Stimulated activated naive B cell treated with anti-CD40 and anti-IgM and Interleukin-4, amounts not matched to agents 10 μg/mL and 1 μg/mL and 100 μg/mL, for 72 hours (primary cell): ENCODE results near the gene IDH3A.

Source experiments
- ATAC-seq, 2 donors: fragments of 150-1000 bp; cut with Tn5 transposase; replicated peaks; 2 replicates each; pipeline ENCODE4 v1.10.0; 2021; ENCODE audit warnings: moderate library complexity in 1 of 2
- DNase-seq: peaks from one replicate; pipeline ENCODE4 v3.0.0; 2021
- H3K27ac Mint-ChIP-seq: one replicate; pipeline ENCODE4 v1.8.0; 2022; ENCODE audit warnings: mild to moderate bottlenecking, mixed read lengths
- H3K27me3 Mint-ChIP-seq, 2 donors: one replicate each; pipeline ENCODE4 v1.8.0; 2022; ENCODE audit warnings: mixed read lengths in 2 of 2
- H3K36me3 Mint-ChIP-seq, 2 donors: one replicate each; pipeline ENCODE4 v1.8.0; 2022; ENCODE audit warnings: mixed read lengths in 2 of 2, mild to moderate bottlenecking in 1 of 2
- H3K4me1 Mint-ChIP-seq, 2 donors: one replicate each; pipeline ENCODE4 v1.8.0; 2022; ENCODE audit warnings: mixed read lengths in 2 of 2, mild to moderate bottlenecking in 1 of 2
- H3K4me3 Mint-ChIP-seq, 2 donors: one replicate each; pipeline ENCODE4 v1.8.0; 2022; ENCODE audit warnings: mild to moderate bottlenecking in 2 of 2, mixed read lengths in 2 of 2, moderate library complexity in 1 of 2
- H3K9me3 Mint-ChIP-seq, 2 donors: one replicate each; pipeline ENCODE4 v1.8.0; 2022; ENCODE audit warnings: mixed read lengths in 2 of 2, mild to moderate bottlenecking in 1 of 2

The IDH3A gene

DNA sequence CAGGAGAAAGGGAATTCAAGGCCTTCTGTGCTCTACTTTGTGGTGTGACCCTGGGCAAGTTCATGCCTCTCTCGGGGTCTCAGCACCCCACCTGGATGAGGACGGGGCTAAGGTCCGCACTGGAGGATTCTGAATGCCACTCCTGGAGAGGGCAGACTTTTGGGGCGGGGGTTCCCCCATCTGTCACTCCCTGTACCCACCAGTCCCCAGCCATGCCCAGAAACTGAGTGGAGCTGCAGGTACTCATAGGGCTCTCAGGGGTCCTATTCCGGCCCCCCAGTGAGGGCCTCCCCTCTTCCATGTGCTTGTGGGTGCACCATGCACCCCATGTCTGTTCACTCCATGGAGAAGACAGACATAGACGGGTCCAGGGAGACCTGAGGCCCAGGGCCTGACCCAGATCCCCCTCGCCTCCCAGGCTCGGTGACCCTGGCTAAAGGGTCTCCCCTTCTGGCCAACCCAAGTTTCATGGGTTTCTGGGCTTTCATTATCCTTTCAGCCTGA, 59.2 kb downstream of the IDH3A start:
- DNase-seq (no peak), ATAC-seq (no peak)
- H3K4me3 Mint-ChIP-seq = no peak overlapping the region
- no peaks in the 10 kb centered on the region for H3K9me3 Mint-ChIP-seq
- H3K36me3 Mint-ChIP-seq = no peaks in the 10 kb centered on the region
- no peaks in the 10 kb centered on the region for H3K4me1 Mint-ChIP-seq
- no peak overlapping the region for H3K27ac Mint-ChIP-seq
- peaks cover 10 to 12% of the 10 kb centered on the region in 2 donors for H3K27me3 Mint-ChIP-seq

GRCh38 chr15:78208887-78209645, 59.9 kb downstream of the IDH3A start:
- Mint-ChIP-seq H3K27me3 (peaks cover 10 to 12% of the 10 kb centered on the region in 2 donors), H3K4me3 (no peak overlapping the region), H3K4me1 (no peaks in the 10 kb centered on the region), H3K9me3 (no peaks in the 10 kb centered on the region), H3K36me3 (no peaks in the 10 kb centered on the region), H3K27ac (no peak overlapping the region)
- DNase-seq (no peak), ATAC-seq (no peak)

GRCh38 chr15:78209646-78210348, 60.6 kb downstream of the IDH3A start:
- H3K9me3 Mint-ChIP-seq = no peaks in the 10 kb centered on the region
- H3K4me1 Mint-ChIP-seq = no peaks in the 10 kb centered on the region
- no peak for ATAC-seq
- no peaks in the 10 kb centered on the region for H3K36me3 Mint-ChIP-seq
- H3K27me3 Mint-ChIP-seq = peaks cover 11 to 12% of the 10 kb centered on the region in 2 donors
- no peak overlapping the region for H3K27ac Mint-ChIP-seq
- no peak for DNase-seq
- H3K4me3 Mint-ChIP-seq = no peak overlapping the region

DNA sequence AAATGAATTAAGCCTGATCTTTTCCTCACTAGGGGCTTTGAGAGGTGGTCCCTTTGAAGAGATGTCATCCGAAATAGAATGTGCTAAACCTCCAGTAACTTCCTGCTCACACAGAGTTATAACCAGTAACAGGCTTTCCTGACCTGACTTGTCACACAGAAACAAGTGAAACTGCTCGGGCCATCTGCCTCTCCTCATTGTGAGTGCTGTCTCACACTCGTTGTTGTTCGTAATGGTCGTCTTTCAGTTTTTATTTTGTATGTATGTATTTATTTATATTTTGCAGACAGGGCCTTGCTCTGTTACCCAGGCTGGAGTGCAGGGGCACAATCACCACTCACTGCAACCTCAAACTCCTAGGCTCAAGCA, 61.2 kb downstream of the IDH3A start:
- Mint-ChIP-seq H3K27ac (no peak overlapping the region), H3K4me1 (no peaks in the 10 kb centered on the region), H3K27me3 (peaks cover 14 to 17% of the 10 kb centered on the region in 2 donors), H3K4me3 (no peak overlapping the region), H3K36me3 (no peaks in the 10 kb centered on the region), H3K9me3 (no peaks in the 10 kb centered on the region)
- DNase-seq (no peak), ATAC-seq (no peak)

- H3K36me3 Mint-ChIP-seq = no peaks in the 10 kb centered on the region
- H3K9me3 Mint-ChIP-seq = no peaks in the 10 kb centered on the region
- no peak overlapping the region for H3K4me3 Mint-ChIP-seq
- no peak overlapping the region for H3K27ac Mint-ChIP-seq
- ATAC-seq = no peak
- no peaks in the 10 kb centered on the region for H3K4me1 Mint-ChIP-seq
- no peak for DNase-seq
- peaks cover 14 to 20% of the 10 kb centered on the region in 2 donors for H3K27me3 Mint-ChIP-seq
Measured at GRCh38 chr15:78211189-78211921, 62.2 kb downstream of the IDH3A start.

GRCh38 chr15:78212008-78212407, 62.8 kb downstream of the IDH3A start:
- Mint-ChIP-seq H3K36me3 (no peaks in the 10 kb centered on the region), H3K4me3 (no peak overlapping the region), H3K27me3 (peaks cover 14 to 25% of the 10 kb centered on the region in 2 donors), H3K27ac (no peak overlapping the region), H3K9me3 (no peaks in the 10 kb centered on the region), H3K4me1 (no peaks in the 10 kb centered on the region)
- DNase-seq (no peak), ATAC-seq (no peak)

DNA sequence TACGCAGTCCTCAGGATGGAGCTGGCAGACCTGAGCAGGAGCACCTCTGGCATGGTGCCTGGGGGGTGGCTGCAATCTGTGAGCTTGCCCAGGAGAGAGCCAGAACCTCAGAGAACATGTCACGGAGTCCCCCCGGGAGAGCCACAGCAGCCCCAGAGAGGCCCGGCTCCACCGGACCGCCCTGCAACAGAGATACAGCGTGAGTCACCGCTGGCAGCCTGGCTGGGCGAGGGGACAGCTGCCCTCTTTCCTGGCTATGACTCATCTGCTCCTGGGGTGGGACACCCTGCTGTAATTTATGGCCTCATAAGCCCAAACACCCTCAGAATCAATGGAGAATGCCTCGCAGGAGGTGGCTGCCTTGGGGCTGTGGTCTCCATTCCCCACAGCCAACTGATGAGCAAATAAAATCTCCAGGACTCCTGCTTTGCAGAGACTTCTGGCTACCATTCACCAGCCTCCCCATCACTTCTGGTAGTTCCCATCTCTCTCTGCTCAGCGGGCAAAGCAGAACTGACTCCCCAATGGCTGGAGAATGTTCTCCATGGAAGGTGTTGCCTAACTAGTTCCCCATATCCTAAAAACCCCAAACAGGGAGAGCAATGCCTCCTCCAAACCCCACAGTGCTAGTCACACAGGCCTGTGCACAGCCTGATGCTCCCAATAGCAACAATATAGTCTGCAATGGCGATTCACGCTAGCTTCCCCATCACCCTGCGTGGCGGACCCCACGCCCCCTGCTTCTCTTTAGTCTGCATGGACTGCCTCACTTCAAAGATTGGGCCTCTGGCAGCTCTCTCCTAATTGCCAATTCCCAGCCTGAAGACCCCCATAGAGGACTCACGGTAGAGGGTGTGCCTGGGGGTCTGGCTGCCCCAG, 63.6 kb downstream of the IDH3A start:
- Mint-ChIP-seq H3K4me3 (no peak overlapping the region), H3K27me3 (peaks cover 14 to 25% of the 10 kb centered on the region in 2 donors), H3K4me1 (no peaks in the 10 kb centered on the region), H3K36me3 (no peaks in the 10 kb centered on the region), H3K27ac (no peak overlapping the region), H3K9me3 (no peaks in the 10 kb centered on the region)
- DNase-seq (no peak), ATAC-seq (no peak)

DNA sequence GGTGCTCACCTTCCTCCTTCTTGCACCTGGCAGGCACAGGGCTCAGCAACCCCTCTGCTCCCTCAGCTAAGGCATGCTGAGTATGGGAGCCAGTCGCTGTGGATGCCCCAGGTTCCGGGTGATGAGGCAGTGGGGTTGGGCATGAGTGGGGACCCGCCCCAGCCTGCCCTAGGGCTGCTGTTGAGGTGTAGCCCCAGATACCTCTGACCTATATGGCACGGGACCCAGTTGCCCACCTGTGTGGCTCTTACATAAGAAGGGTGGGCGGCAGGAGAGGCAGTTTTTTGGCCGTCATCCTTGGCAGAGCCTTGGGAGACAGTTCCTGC, 64.2 kb downstream of the IDH3A start:
- Mint-ChIP-seq H3K36me3 (no peaks in the 10 kb centered on the region), H3K4me1 (no peaks in the 10 kb centered on the region), H3K4me3 (no peak overlapping the region), H3K9me3 (no peaks in the 10 kb centered on the region), H3K27ac (no peak overlapping the region), H3K27me3 (peaks cover 14 to 25% of the 10 kb centered on the region in 2 donors)
- no peak for ATAC-seq
- DNase-seq = no peak

DNA sequence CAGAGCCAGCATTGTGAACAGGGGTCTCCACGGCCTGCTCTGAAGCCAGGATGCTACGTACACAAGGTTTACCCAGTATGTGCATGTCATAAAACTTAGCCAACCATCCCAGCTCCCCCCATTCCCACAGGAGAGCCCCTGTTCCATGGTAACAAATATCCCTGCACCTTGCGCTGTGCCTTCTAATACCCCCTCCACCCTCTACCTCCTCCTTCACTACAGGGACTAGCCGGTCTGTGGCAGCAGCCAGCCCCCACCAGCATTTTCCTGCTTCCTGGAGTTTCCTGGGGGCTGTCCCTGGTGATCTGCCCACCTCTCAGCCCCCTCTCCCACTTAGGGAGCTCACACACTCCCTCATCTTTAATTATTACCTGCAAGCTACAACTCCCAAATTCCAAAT, 64.8 kb downstream of the IDH3A start:
- Mint-ChIP-seq H3K4me3 (no peak overlapping the region), H3K4me1 (no peaks in the 10 kb centered on the region), H3K27me3 (peaks cover 14 to 25% of the 10 kb centered on the region in 2 donors), H3K36me3 (no peaks in the 10 kb centered on the region), H3K9me3 (no peaks in the 10 kb centered on the region), H3K27ac (no peak overlapping the region)
- ATAC-seq (no peak), DNase-seq (no peak)

GRCh38 chr15:78216276-78217104, 67.3 kb downstream of the IDH3A start:
- no peak for DNase-seq
- Mint-ChIP-seq H3K4me1 (no peaks in the 10 kb centered on the region), H3K27ac (no peak overlapping the region), H3K27me3 (peaks cover 14 to 32% of the 10 kb centered on the region in 2 donors), H3K4me3 (no peak overlapping the region), H3K9me3 (no peaks in the 10 kb centered on the region), H3K36me3 (no peaks in the 10 kb centered on the region)
- no peak for ATAC-seq

GRCh38 chr15:78220713-78221112, 71.6 kb downstream of the IDH3A start:
- ATAC-seq (no peak), DNase-seq (no peak)
- peaks cover 0 to 12% of the 10 kb centered on the region in 2 donors for H3K27me3 Mint-ChIP-seq
- no peak overlapping the region for H3K4me3 Mint-ChIP-seq
- no peaks in the 10 kb centered on the region for H3K9me3 Mint-ChIP-seq
- H3K27ac Mint-ChIP-seq = no peak overlapping the region
- H3K4me1 Mint-ChIP-seq = peaks cover 0 to 2% of the 10 kb centered on the region in 2 donors
- H3K36me3 Mint-ChIP-seq = no peaks in the 10 kb centered on the region
